ENCODE data around the gene IGF2BP2. TPM values are rescaled to one million over a fixed set of nuclear protein-coding genes. Genes with fewer than 3 reads are reported as not detected.

Gene IGF2BP2
- total RNA-seq, 1 experiment from 2014 or later = 66.2 TPM

- no peaks in the 10 kb centered on the region for H3K9me3 ChIP-seq (ENCODE audit: low read depth, low read length, poor library complexity, severe bottlenecking)
- no peak overlapping the region for H3K4me3 ChIP-seq (ENCODE audit: low read depth, low read length, poor library complexity, severe bottlenecking)
- DNase-seq (ENCODE audit: low spot score) = peak; percentile 62
- peaks cover 48% of the 10 kb centered on the region for H3K4me1 ChIP-seq (ENCODE audit: insufficient read depth, low read length, poor library complexity, severe bottlenecking)
- CTCF ChIA-PET = interaction anchor here (1.2 to 1.7 kb wide), 3 partner anchors 24 to 175 kb away, joined by 3 to 4 read pairs (median 4); no protein-coding TSS in a partner anchor
- BruUV-seq (replicated peaks) = no TSS peak
- peak overlapping the region; percentile 67 for H3K27ac ChIP-seq (ENCODE audit: low read depth, low read length, poor library complexity, severe bottlenecking)
- intact Hi-C loops (cut with micrococcal nuclease; ENCODE audit: unreplicated experiment) = loop anchor here (5.0 kb wide), 2 partner anchors 35 to 180 kb away; no protein-coding TSS in a partner anchor
- TF ChIP-seq EZH2 (IDR thresholded peaks at IDR 0.05; ENCODE audit: borderline replicate concordance, low read depth, low read length, poor library complexity, severe bottlenecking) (no peak), CTCF (conservative IDR thresholded peaks at IDR 0.05; ENCODE audit: low read depth, low read length) (no peak)
- H3K36me3 ChIP-seq (ENCODE audit: insufficient read depth, low read length, poor library complexity, severe bottlenecking) = no peaks in the 10 kb centered on the region
- H3K27me3 ChIP-seq (replicated peaks; ENCODE audit: insufficient read depth, low read depth, low read length, poor library complexity) = no peaks in the 10 kb centered on the region
- POLR2A ChIA-PET (ENCODE audit: low non-redundant PET) = no interaction called here
Observed at GRCh38 chr3:185732782-185733181, 92.1 kb downstream of the IGF2BP2 start.

GRCh38 chr3:185730550-185730949, 94.3 kb downstream of the IGF2BP2 start:
- Histone ChIP-seq H3K27ac (ENCODE audit: low read depth, low read length, poor library complexity, severe bottlenecking) (no peak overlapping the region), H3K4me1 (ENCODE audit: insufficient read depth, low read length, poor library complexity, severe bottlenecking) (peaks cover 37% of the 10 kb centered on the region), H3K4me3 (ENCODE audit: low read depth, low read length, poor library complexity, severe bottlenecking) (no peak overlapping the region), H3K9me3 (ENCODE audit: low read depth, low read length, poor library complexity, severe bottlenecking) (no peaks in the 10 kb centered on the region), H3K36me3 (ENCODE audit: insufficient read depth, low read length, poor library complexity, severe bottlenecking) (no peaks in the 10 kb centered on the region), H3K27me3 (replicated peaks; ENCODE audit: insufficient read depth, low read depth, low read length, poor library complexity) (no peaks in the 10 kb centered on the region)
- DNase-seq (ENCODE audit: low spot score) = no peak
- intact Hi-C loops (cut with micrococcal nuclease; ENCODE audit: unreplicated experiment) = loop anchor here (5.0 kb wide), 2 partner anchors 37 to 182 kb away; no protein-coding TSS in a partner anchor
- ChIA-PET CTCF (no interaction called here), POLR2A (ENCODE audit: low non-redundant PET) (interaction anchor here (0.6 kb wide), 1 partner anchor 315 kb away, joined by 6 read pairs; no protein-coding TSS in a partner anchor)
- no TSS peak for BruUV-seq (replicated peaks)
- TF ChIP-seq EZH2 (IDR thresholded peaks at IDR 0.05; ENCODE audit: borderline replicate concordance, low read depth, low read length, poor library complexity, severe bottlenecking) (no peak), CTCF (conservative IDR thresholded peaks at IDR 0.05; ENCODE audit: low read depth, low read length) (no peak)

GRCh38 chr3:185729337-185730055, 95.3 kb downstream of the IGF2BP2 start:
- BruUV-seq (replicated peaks) = no TSS peak
- H3K4me1 ChIP-seq (ENCODE audit: insufficient read depth, low read length, poor library complexity, severe bottlenecking) = peaks cover 37% of the 10 kb centered on the region
- DNase-seq (ENCODE audit: low spot score) = no peak
- intact Hi-C loops (cut with micrococcal nuclease; ENCODE audit: unreplicated experiment) = loop anchor here (5.0 kb wide), 2 partner anchors 38 to 183 kb away; no protein-coding TSS in a partner anchor
- ChIA-PET CTCF (interaction anchor here (0.6 to 1.7 kb wide), 2 partner anchors 39 to 93 kb away, joined by 5 to 6 read pairs; no protein-coding TSS in a partner anchor), POLR2A (ENCODE audit: low non-redundant PET) (interaction anchor here (0.7 kb wide), 2 partner anchors 19 to 1054 kb away, joined by 8 to 11 read pairs; no protein-coding TSS in a partner anchor)
- peak overlapping the region; percentile 63 for H3K27ac ChIP-seq (ENCODE audit: low read depth, low read length, poor library complexity, severe bottlenecking)
- no peak overlapping the region for H3K4me3 ChIP-seq (ENCODE audit: low read depth, low read length, poor library complexity, severe bottlenecking)
- TF ChIP-seq CTCF (conservative IDR thresholded peaks at IDR 0.05; ENCODE audit: low read depth, low read length) = no peak
- no peak for TF ChIP-seq EZH2 (IDR thresholded peaks at IDR 0.05; ENCODE audit: borderline replicate concordance, low read depth, low read length, poor library complexity, severe bottlenecking)
- H3K27me3 ChIP-seq (replicated peaks; ENCODE audit: insufficient read depth, low read depth, low read length, poor library complexity) = no peaks in the 10 kb centered on the region
- no peaks in the 10 kb centered on the region for H3K36me3 ChIP-seq (ENCODE audit: insufficient read depth, low read length, poor library complexity, severe bottlenecking)
- no peaks in the 10 kb centered on the region for H3K9me3 ChIP-seq (ENCODE audit: low read depth, low read length, poor library complexity, severe bottlenecking)

Measured in A673 (cell line).